Stimulated activated CD8-positive, alpha-beta memory T cell treated with anti-CD3 and anti-CD28 coated beads, Interleukin-2, amount 100 ng/mL, for 48 hours (primary cell): ENCODE measurements around the gene NIPBL.
"Not testable (repeated sequence)": the region's sequence is repeated elsewhere in the genome, so short reads cannot be mapped to it uniquely, and the experiment has no call there.

Experiments
- DNase-seq, 2 donors: peaks; one replicate each; pipeline ENCODE4 v3.0.0-alpha.2; 2020; ENCODE audit warnings: low read depth in 2 of 2

The NIPBL gene

GRCh38 chr5:36901077-36901476 lies 24.5 kb downstream of the NIPBL start:
- not testable (repeated sequence) for DNase-seq

- no peak for DNase-seq
These were observed 25.3 kb downstream of the NIPBL start for GRCh38 chr5:36901856-36902255.

- no peak for DNase-seq
These were observed 25.8 kb downstream of the NIPBL start for GRCh38 chr5:36902353-36902752.

GRCh38 chr5:36904677-36905076 lies 28.1 kb downstream of the NIPBL start:
- DNase-seq = no peak

GRCh38 chr5:36908544-36909260 lies 32.1 kb downstream of the NIPBL start:
- no peak for DNase-seq

- no peak for DNase-seq
These were observed 39.1 kb downstream of the NIPBL start for GRCh38 chr5:36915653-36916052.

- not testable (repeated sequence) for DNase-seq
These were observed 40.0 kb downstream of the NIPBL start for GRCh38 chr5:36916614-36917013.

GRCh38 chr5:36917358-36917757 lies 40.8 kb downstream of the NIPBL start:
- not testable (repeated sequence) for DNase-seq

- no peak for DNase-seq
These were observed 42.7 kb downstream of the NIPBL start for GRCh38 chr5:36919238-36919637.

- DNase-seq = no peak
These were observed 43.1 kb downstream of the NIPBL start for GRCh38 chr5:36919650-36920049.

GRCh38 chr5:36928947-36929346 lies 52.4 kb downstream of the NIPBL start:
- no peak for DNase-seq

- no peak for DNase-seq
These were observed 52.9 kb downstream of the NIPBL start for GRCh38 chr5:36929438-36929837.

- DNase-seq = no peak
These were observed 55.5 kb downstream of the NIPBL start for GRCh38 chr5:36932056-36932455.

GRCh38 chr5:36932699-36933098 lies 56.1 kb downstream of the NIPBL start:
- no peak for DNase-seq

- no peak for DNase-seq
These were observed 58.3 kb downstream of the NIPBL start for GRCh38 chr5:36934740-36935356.

- no peak for DNase-seq
These were observed 59.2 kb downstream of the NIPBL start for GRCh38 chr5:36935805-36936204.

GRCh38 chr5:36936309-36936708 lies 59.7 kb downstream of the NIPBL start:
- DNase-seq = no peak

- DNase-seq = no peak
These were observed 61.6 kb downstream of the NIPBL start for GRCh38 chr5:36938129-36938528.

GRCh38 chr5:36939969-36940858 lies 63.6 kb downstream of the NIPBL start:
- DNase-seq = no peak

- DNase-seq = no peak
These were observed 67.0 kb downstream of the NIPBL start for GRCh38 chr5:36943584-36943983.

GRCh38 chr5:36944024-36944423 lies 67.5 kb downstream of the NIPBL start:
- DNase-seq = no peak

- no peak for DNase-seq
These were observed 68.1 kb downstream of the NIPBL start for GRCh38 chr5:36944607-36945225.
